HG03460 (cell line): ENCODE data around the gene DHRS3.

Experiments
- ATAC-seq: cut with Tn5 transposase; IDR thresholded peaks from one replicate; pipeline ENCODE4 v1.9.1; 2021; ENCODE audit not compliant: unreplicated experiment

The DHRS3 gene

DNA sequence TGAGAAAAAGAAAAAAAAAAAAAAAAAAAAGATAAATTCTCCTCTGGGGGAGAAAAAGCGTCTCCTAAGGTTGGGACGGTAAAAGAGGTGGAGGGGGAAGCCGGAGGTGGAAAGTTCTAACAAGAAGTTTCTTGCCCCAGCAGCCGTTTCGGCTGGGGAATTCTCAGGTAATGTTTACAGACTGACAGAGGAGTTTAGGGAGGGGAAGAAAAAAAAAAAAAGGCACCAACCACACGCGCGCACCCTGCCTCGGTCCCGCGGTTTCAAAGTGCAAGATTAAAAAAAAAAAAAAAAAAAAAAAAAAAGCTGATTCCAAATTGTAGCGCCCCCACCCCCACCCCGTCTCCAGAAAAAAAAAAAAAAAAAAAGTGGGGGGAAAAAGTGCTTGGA, 504 bp downstream of the DHRS3 start:
- ATAC-seq: no peak

DNA sequence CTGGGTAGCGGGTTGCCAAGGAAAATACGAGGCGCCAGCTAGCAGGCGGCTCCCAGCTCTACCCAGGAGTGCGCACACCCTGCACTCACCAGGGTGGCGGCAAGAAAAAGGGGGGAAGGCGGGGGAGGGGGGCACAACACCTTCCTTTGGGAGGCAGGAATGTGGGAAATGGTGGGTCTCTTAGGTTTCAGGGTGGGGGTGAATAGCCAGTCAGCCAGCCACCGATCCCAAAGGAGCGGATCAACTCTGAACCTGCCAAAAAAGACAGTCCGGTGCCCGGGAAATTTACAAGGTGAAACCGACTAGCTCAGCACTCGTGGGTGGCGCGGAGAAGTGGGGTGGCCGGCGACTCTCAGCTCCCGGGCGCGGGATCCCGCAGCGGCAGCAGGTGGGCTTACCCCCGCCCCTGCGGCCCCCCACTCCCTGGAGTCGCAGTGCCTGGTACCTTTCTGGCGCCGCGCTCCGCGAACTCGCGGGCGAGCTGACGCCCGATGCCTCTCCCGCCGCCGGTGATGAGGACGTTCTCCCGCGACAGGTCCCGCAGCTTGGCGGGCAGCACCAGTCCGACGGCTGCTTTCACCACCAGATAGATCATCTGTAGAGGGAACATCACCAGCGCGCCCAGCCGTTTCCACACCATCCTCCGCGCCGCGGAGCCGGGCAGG, 1.2 kb downstream of the DHRS3 start:
- ATAC-seq: no peak

DNA sequence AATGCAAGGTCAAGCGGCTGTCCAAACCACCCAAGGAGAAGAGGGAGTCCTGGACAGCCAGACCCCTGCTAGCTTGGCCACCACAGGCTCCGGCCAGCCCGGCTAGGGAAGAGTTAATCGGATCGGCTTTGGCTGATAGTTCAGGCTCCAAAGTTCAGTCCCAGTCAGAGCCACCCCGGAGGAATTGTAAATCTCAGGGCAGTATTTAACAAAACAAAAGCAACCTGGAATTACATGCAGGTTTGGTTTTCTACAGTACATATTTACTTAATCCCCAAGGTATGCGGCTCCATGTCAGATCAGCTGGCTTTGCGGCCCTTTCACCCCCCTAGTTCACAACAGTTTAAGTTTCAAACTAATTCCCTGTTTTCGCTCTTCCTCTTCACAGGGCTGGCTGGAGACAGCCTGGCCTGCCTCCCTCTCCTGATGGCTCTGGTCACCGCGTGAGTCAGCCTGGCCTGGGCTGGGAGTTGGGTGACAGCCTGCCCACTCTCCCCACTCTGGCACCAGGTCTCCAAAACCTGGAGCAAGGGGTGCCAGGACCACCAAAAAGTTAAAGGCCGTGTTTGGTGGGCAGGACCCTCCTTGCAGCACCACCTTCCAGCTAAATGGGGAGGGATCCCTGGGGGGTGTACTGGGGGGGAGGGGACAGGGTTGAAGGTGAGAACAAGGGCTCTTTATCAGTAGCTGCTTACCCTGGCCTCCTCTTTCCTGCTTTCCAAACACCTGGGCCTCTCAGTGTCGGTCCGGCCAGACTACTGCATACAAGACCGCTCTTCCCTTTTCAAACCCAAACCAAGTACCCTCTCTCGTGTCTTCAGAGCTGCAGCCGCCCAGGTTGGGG, 1.9 kb downstream of the DHRS3 start:
- ATAC-seq: no peak

DNA sequence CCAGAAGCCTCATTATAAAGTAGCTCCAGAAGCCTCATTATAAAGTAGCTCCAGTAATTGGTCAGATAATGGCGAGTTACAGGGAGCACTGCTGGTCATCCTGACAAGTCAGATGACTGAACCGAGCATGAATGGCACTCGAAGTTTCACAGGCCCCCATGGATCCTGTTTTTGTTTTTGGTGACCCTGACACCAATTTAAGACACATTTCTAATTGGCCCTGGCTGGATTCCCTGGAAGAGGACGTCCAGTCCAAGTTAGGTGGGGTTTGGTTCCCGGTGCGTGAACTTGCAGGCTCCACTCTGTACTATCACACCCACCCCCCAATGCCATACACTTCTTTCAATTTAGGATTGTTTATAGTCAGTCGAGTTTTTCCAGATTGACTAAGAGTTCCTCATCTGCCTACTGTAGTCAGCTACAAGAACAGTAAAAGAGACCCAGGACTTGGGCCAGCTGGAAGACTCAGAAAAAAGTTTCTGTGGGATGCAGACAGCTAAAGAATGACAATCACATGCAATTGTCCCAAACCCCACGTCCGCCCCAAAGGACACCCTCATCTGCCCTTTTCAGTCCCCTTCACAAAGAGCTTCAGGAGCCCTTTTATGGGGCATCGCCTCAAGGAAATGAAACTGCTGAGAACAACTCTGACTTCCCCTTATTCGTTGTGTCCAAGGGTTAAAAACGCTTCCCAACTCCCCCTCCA, 2.7 kb downstream of the DHRS3 start:
- ATAC-seq: no peak

DNA sequence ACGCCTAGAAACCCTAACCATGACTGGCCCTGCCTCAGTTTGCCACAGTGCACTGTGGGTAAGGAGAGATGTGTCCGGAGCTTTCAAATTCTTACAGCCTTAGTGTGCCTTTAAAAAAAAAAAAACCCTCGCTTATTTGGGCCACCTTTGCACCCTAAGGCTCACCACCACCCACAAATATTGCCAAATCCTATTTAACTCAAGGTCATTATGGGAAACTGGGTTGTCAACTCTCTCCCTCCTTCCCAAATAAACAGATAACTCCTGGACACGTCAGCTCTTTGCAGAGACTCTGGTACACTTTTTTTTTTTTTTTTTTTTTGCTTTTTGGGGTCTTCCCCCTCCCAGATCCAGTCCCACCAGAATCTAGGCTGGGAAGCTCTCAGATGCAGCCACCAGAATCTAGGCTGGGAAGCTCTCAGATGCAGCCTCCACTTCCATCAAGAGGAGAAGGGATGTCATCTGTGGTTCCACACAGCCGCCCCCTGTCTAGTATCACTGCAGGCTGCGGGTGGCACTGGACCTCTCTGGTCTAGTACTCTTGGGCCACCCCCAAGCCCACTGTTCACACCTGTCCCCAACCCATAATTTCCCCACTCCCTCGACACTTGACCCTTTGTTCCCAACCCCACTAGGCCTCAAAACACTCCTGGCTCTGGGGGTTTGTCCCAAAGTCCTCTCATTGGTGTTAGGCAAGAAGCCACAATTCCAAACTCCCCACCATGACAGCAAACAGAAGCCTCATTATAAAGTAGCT, 3.4 kb downstream of the DHRS3 start:
- no peak for ATAC-seq

DNA sequence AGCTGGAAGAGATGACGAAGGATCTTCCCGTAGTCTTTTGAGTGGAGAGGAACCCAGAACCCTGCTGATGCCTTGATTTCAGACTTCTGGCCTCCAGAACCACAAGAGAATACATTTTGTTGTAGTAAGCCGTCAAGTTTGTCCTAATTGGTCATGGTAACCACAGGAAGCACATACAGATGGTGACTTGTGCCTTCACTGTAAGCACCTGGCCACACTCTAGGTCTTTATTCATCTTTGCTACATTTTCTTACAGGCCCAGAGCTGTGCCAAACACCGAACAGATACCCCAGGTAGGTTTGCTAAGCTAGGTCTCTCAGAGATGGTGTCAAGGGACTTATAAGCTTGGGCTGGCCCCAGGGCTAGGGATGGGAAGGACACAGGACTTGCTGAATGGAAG, 4.8 kb downstream of the DHRS3 start:
- no peak for ATAC-seq

DNA sequence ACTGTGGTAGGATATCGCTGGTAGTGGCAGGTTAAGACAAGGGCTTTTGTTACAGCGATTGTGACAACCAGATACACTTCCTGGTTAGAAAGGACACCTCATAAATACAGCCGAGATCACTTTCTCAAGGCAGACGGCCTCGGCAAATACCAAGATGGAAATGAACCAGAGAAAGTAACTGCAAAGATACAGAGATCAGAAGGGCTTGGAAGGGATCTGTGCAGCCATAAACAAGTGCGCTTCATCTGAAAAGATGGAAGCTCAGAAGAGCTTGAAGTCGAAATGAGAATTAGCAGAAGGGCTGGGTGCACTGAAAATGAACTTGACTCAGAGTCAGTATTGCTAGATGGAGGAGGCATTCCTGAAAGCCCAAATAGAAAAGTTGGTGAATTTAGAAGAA, 7.1 kb downstream of the DHRS3 start:
- no peak for ATAC-seq

DNA sequence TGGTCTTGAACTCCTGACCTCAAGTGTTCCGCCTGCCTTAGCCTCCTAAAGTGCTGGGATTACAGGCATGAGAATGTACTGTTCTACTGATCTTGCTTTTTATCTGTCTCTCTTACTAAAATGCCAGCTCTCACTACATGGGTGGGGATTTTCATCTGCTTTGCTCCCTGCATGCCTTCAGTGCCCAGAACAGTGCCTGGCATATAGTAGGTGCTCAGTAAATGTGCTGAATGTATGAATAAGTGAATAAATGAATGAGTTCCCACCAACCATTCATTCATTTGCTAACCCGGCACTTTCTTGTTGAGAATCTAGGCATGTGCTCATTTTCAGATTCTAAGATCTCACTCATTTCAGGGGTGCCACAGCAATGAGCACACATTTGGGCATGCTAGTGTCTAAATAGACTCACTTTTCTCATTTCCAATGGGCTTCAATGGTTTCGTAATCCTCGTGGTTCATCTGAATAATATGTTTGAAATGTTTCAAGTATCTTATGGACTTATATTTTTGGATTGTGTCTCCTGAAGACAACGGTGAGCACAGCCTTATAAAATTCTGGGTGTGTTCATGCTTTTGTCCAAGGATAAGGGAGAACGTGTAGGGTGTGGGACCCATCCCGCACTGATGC, 7.6 kb downstream of the DHRS3 start:
- no peak for ATAC-seq

DNA sequence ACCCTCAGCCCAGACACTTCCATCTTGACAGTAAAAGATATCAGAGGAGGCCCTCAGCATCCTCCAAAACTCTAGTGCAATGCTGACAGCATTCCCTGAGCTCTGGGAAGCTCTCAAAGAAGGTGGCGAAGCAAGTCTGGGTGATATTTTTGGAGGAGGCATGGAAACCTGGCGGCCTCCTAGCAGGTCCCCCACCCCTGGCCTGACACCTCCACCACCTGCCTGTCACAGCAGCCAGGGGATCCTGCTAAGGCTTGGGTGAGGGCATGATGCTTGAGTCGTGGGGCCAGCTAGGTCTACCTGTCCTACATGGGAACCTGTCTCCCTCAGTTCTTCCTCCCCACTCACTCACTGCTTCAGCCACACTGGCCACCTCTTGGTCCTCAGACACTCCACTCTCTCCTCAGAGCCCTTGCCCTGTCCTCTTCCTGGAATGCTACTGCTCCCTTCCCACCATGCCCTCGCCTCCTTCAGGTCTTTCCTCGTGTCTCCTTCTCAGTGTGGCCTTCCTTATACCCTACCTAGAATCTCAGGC, 8.5 kb downstream of the DHRS3 start:
- no peak for ATAC-seq

DNA sequence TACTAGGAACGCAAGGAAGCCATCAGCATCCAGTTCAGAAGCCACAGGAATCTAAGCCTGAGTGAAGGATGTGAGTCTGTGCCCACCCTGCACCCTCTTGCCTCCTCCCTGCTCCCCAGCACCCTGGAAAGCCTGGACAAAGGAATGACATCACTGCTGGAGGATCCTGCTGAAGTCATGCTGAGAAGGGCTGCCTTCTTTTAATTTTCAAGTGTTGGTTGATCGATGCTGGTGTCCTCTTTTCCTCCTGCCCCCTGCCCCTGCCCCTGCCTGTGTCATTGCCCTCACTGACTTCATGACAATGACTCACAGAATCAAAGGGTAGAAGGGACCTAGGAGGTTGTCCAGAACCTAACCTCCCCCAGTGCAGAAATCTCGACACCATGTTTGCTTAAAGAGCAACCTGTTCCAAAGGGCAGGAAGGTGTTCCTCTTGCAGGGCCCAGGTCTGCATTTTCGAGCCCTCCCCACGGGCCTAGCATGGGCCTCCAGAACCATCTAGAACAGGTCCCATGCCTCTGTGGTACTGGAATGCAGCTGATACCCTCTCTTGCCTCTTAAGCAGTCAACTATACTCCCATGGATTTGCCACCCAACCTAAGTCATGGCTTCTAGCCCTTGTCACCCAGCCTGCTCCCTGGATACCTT, 9.6 kb downstream of the DHRS3 start:
- no peak for ATAC-seq

DNA sequence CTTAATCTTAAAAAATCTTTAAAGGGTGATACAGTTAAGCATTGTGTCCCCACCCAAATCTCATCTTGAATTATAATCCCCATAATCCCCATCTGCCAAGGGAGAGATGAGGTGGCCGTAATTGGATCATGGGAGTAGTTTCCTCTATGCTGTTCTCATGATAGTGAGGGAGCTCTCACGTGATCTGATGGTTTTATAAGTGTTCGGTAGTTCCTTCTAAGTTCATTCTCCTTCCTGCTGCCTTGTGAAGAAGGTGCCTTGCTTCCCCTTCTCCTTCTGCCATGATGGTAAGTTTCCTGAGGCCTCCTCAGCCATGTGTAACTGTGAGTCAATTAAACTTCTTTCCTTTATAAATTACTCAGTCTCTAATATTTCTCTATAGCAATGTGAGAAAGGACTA, 10.7 kb downstream of the DHRS3 start:
- no peak for ATAC-seq

DNA sequence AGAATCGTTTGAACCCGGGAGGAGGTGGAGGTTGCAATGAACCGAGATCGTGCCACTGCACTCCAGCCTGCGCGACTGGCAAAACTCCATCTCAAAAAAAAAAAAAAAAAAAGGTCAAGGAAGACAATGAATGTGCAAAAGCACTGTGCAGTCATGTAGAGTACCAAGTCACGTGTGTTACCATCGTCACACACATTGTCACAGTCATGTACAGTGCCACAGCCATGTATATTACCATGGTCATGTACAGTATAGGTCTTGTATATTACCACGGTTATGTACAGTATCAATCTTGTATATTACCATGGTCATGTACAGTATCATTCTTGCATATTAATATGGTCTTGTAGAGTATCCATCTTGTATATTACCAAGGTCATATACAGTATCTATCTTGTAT, 13.0 kb downstream of the DHRS3 start:
- ATAC-seq: no peak

DNA sequence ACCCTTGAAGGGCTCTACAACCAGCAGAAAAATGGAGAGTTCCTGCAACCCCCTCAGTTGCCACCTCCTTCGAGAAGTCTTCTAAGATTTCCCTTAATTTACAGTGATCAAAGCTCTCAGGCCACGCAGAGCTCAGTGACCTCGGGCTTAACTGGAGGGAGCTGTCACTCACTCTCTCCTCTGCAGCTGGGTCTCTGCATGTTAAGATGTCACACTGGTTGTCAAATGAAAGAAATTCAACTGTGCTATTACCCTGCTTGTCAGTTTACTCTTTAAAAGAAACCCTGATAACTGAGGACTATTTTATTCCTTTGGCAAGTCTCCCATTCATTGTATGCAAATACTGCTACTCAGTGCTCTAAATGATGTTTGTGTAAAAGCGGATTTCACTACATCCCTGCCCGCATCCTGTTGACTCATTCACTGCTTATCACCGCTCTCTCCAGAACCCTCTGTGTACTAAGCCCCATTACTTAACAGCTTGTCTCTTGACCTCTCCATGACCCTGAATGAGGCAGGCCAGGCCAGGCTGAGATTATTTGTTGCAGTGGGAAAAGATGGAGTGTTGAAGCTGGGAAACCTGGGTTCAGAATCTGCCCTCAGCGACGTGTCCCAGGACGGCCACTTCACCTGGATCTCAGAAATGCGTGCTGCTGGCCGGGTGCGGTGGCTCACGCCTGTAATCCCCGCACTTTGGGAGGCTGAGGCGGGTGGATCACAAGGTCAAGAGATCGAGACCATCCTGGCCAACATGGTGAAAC, 13.7 kb downstream of the DHRS3 start:
- ATAC-seq: no peak

DNA sequence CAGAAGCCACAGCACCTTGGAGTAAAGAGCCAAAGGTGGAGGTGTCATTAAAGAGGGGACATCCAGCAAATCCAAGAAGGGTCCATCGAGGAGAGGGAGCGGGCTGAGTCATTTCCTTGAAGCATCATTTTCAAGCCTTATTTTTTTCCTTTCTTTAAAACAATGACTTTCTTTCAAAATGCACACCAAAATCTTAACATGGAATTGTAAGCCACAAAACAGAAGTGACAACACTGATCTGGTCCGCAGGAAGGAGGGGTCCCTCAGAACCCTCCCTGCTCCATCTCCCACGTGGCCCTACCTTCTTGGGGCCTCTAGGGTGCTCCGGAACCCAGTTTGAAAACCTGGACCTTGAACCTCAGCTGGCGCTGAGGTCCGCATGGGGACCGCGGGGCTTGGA, 14.8 kb downstream of the DHRS3 start:
- ATAC-seq: no peak

DNA sequence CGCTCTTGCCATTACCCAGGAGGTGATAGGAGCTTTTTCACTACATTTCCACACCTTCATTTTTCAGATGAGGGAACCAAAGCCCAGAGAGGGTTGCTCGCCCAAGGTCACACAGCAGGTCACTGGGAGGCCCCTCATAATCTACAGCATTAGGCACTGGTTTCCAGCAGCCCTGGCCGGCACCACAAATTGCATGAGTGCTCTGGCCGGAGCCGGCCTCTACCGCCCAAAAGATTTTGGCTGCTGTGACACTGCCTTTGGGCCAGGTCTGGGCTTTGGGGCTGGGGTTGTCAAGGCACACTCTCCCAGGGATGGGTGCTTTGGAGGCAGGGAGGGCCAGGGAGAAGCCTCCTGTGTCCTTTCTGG, 15.4 kb downstream of the DHRS3 start:
- no peak for ATAC-seq

DNA sequence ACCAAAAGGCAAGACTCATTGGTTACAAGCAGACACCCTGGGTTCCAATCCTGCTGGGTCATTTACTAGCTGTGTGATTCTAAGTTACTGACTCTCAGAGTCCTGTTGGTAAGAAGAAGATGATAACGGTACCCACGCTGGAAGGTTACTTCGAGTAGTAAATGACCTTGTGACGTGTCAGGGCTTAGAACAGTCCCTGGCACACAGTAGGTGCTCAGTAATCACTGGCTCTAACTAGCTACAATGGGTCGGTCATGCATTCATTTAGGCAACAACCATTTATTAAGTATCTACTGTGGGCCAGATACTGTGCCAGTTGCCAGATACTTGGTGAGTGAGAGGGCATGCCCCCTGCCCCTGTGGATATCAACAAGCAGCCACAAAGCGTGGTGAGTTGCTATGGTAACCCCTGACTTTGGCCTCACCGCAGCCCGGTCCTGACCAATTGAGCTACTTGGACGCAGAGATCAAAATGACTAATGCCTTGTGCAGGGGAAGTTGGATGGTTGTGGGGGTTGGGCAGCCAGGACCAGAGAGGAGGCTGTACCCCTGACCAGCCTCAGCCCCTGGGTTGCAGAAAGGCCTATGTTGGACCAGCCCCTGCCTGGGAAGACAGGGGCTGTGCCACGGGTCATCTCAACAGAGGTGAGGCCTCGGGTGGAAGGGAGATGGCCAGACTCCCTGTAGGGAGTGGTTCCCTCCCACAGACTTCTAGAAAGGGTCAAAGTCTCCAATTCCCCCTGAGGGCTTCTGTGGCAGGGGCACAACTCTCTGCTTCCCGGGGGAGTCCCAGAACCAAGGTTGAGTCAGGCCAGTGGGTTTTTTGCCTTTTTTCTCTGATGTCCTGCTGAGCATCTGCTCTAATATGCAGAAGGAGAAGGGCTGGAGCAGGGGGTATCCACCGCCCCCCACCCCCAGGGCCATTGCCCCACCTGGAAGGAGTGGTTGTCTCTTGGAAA, 16.0 kb downstream of the DHRS3 start:
- ATAC-seq: no peak

DNA sequence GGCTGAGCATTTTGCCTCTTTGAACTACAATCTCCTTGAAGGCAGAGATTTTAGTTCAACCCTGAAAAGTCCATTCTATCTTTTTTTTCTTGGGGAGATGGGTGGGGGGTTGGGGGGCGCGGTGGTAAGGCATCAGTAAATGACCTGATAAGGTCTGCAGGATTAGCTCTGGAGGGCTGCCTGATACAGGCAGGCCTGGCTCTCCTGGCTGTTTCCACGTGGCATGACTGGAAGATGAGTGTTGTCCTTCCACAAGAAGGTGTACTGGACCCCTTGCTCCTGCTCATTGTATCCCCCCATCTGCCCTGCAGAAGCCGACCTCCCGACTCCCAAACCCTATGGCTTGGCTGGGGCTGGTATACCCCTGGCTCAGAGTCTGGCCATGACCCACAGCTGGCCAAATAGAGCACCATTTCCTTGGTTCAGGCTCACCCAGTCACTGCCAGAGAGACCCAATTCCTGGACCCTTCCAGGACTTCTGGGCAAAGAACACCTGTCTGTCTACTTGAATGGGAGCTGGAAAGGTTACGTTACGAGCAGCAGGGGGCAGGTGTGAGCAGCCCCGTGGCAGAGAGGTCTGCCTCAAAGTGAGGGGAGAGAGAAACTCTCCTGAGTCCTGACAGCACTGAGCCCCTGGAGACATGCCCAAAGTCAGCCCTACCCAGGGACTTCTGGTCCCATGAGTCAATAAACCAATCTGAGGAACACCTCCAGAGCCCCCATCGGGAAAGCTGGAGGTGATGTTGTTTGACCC, 17.0 kb downstream of the DHRS3 start:
- no peak for ATAC-seq

DNA sequence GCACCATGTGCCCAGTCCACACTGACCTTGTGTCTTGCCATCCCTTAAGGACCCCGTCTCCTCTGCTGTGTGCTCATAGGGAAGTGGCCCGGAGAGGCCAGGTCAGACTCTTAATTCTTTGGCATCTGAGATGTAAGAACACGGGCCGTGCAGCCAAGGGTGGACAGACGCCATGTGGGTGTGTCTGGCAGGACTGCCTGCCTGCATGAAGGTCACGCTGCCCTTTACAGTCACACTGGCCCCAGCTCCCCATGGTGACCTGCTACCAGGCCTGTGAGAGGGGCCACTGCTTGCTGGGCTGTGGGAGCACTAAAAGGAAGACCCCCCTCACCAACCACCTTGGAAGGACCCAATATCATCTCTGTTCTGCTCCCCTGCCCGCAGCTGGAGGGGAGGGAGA, 17.7 kb downstream of the DHRS3 start:
- ATAC-seq: no peak
